ENCODE results near the gene GNB5. TPM values are rescaled to one million over a fixed set of nuclear protein-coding genes. Genes with fewer than 3 reads are reported as not detected.

Gene GNB5
- polyA plus RNA-seq, 1 donor from 2014 or later: 89.6 TPM

DNA sequence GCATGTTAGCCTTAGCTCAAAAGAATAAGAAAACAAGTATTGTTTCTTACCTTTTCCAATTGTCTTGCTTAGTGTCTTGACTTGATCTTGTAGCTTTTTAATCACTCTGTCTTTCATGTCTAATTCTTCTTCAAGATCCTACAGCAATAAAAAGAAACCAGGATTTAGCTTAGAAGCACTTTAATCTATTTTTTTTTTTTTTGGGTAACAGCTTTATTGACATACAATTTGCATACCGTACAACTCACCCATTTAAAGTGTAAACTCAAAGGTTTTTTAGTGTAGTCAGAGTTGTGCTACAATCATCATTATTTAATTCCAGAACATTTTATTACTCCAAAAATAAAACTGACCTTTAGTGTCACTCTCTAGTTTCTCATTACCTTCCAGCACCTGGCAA lies 23.4 kb upstream of the GNB5 start:
- Histone ChIP-seq H3F3A (ENCODE audit: insufficient read depth, low read length, poor library complexity, severe bottlenecking) (no peaks in the 10 kb centered on the region), H3K27ac (ENCODE audit: low read length) (no peak overlapping the region), H3K9me2 (ENCODE audit: insufficient read depth, low read length) (no peaks in the 10 kb centered on the region), H3K9ac (ENCODE audit: low read length) (no peak overlapping the region), H3K9me3 (ENCODE audit: low read length) (no peaks in the 10 kb centered on the region), H3K79me2 (replicated peaks; ENCODE audit: insufficient read depth, low read length) (no peaks in the 10 kb centered on the region), H3K4me3 (ENCODE audit: low read length) (no peak overlapping the region), H3K4me2 (ENCODE audit: low read length) (no peak overlapping the region), H3K36me3 (ENCODE audit: insufficient read depth, low read length) (no peaks in the 10 kb centered on the region), H4K20me1 (ENCODE audit: insufficient read depth) (no peaks in the 10 kb centered on the region), H3K27me3 (ENCODE audit: insufficient read depth, low read depth, low read length) (no peaks in the 10 kb centered on the region), H2AFZ (ENCODE audit: low read depth, low read length) (no peak overlapping the region)
- TF ChIP-seq POLR2AphosphoS5 (IDR thresholded peaks at IDR 0.05) (no peak), TAF1 (IDR thresholded peaks at IDR 0.05; ENCODE audit: low read depth) (no peak), EZH2 (IDR thresholded peaks at IDR 0.05; ENCODE audit: borderline replicate concordance, insufficient read depth, low read length, poor library complexity, severe bottlenecking) (no peak), RAD21 (conservative IDR thresholded peaks at IDR 0.05) (no peak), EP300 (conservative IDR thresholded peaks at IDR 0.05; ENCODE audit: poor library complexity, severe bottlenecking) (no peak), MXI1 (conservative IDR thresholded peaks at IDR 0.05; ENCODE audit: poor library complexity, severe bottlenecking) (no peak), SMC3 (conservative IDR thresholded peaks at IDR 0.05; ENCODE audit: poor library complexity) (no peak)
- TF ChIP-seq, protein P1, sequence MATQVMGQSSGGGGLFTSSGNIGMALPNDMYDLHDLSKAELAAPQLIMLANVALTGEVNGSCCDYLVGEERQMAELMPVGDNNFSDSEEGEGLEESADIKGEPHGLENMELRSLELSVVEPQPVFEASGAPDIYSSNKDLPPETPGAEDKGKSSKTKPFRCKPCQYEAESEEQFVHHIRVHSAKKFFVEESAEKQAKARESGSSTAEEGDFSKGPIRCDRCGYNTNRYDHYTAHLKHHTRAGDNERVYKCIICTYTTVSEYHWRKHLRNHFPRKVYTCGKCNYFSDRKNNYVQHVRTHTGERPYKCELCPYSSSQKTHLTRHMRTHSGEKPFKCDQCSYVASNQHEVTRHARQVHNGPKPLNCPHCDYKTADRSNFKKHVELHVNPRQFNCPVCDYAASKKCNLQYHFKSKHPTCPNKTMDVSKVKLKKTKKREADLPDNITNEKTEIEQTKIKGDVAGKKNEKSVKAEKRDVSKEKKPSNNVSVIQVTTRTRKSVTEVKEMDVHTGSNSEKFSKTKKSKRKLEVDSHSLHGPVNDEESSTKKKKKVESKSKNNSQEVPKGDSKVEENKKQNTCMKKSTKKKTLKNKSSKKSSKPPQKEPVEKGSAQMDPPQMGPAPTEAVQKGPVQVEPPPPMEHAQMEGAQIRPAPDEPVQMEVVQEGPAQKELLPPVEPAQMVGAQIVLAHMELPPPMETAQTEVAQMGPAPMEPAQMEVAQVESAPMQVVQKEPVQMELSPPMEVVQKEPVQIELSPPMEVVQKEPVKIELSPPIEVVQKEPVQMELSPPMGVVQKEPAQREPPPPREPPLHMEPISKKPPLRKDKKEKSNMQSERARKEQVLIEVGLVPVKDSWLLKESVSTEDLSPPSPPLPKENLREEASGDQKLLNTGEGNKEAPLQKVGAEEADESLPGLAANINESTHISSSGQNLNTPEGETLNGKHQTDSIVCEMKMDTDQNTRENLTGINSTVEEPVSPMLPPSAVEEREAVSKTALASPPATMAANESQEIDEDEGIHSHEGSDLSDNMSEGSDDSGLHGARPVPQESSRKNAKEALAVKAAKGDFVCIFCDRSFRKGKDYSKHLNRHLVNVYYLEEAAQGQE (IDR thresholded peaks at IDR 0.05; ENCODE audit: borderline replicate concordance): no peak
- TF ChIP-seq, protein P2, sequence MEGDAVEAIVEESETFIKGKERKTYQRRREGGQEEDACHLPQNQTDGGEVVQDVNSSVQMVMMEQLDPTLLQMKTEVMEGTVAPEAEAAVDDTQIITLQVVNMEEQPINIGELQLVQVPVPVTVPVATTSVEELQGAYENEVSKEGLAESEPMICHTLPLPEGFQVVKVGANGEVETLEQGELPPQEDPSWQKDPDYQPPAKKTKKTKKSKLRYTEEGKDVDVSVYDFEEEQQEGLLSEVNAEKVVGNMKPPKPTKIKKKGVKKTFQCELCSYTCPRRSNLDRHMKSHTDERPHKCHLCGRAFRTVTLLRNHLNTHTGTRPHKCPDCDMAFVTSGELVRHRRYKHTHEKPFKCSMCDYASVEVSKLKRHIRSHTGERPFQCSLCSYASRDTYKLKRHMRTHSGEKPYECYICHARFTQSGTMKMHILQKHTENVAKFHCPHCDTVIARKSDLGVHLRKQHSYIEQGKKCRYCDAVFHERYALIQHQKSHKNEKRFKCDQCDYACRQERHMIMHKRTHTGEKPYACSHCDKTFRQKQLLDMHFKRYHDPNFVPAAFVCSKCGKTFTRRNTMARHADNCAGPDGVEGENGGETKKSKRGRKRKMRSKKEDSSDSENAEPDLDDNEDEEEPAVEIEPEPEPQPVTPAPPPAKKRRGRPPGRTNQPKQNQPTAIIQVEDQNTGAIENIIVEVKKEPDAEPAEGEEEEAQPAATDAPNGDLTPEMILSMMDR (IDR thresholded peaks at IDR 0.05; ENCODE audit: poor library complexity, severe bottlenecking): no peak

DNA sequence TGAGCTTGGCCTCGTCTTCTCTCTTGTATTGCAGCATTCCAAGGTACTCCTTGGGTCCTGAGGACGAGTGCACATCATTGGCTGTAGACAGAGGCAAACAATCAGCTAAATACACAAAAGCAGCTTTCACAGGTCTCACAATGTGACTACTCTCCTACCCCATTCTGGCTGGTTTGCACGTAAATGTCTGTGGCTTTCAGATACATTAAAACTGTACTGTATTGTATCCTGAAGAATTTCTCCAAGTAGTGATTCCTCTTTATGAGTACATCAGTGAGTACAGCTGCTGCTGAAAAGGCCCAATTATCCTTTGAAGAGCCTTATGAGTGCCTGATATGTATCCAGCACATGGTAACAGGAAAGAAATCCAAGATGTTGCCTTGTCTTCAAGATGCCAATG lies 22.0 kb upstream of the GNB5 start:
- no peaks in the 10 kb centered on the region for H3F3A ChIP-seq (ENCODE audit: insufficient read depth, low read length, poor library complexity, severe bottlenecking)
- H3K4me2 ChIP-seq (ENCODE audit: low read length): no peak overlapping the region
- H3K36me3 ChIP-seq (ENCODE audit: insufficient read depth, low read length): no peaks in the 10 kb centered on the region
- no peaks in the 10 kb centered on the region for H3K9me3 ChIP-seq (ENCODE audit: low read length)
- H3K27ac ChIP-seq (ENCODE audit: low read length): no peak overlapping the region
- no peaks in the 10 kb centered on the region for H3K9me2 ChIP-seq (ENCODE audit: insufficient read depth, low read length)
- no peak overlapping the region for H3K4me3 ChIP-seq (ENCODE audit: low read length)
- H3K27me3 ChIP-seq (ENCODE audit: insufficient read depth, low read depth, low read length): no peaks in the 10 kb centered on the region
- no peak overlapping the region for H3K9ac ChIP-seq (ENCODE audit: low read length)
- TF ChIP-seq TAF1 (IDR thresholded peaks at IDR 0.05; ENCODE audit: low read depth): no peak
- no peak for TF ChIP-seq MXI1 (conservative IDR thresholded peaks at IDR 0.05; ENCODE audit: poor library complexity, severe bottlenecking)
- TF ChIP-seq, protein P1 (IDR thresholded peaks at IDR 0.05; ENCODE audit: borderline replicate concordance): no peak
- TF ChIP-seq EZH2 (IDR thresholded peaks at IDR 0.05; ENCODE audit: borderline replicate concordance, insufficient read depth, low read length, poor library complexity, severe bottlenecking): no peak
- TF ChIP-seq, protein P2 (IDR thresholded peaks at IDR 0.05; ENCODE audit: poor library complexity, severe bottlenecking): no peak
- H2AFZ ChIP-seq (ENCODE audit: low read depth, low read length): no peak overlapping the region
- no peaks in the 10 kb centered on the region for H4K20me1 ChIP-seq (ENCODE audit: insufficient read depth)
- no peaks in the 10 kb centered on the region for H3K79me2 ChIP-seq (replicated peaks; ENCODE audit: insufficient read depth, low read length)

Measured in neural cell (in vitro differentiated cells).